NCI-H1092 treated with DMSO at 0.1 percent for 48 hours (cell line): ENCODE measurements around the gene MGA.

Experiments used
- DNase-seq: peaks from one replicate; lab custom pipeline; 2025; lab: John Stamatoyannopoulos, UW

MGA gene

GRCh38 chr15:41658689-41659088, 1.5 kb upstream of the MGA start:
- no peak for DNase-seq

DNA sequence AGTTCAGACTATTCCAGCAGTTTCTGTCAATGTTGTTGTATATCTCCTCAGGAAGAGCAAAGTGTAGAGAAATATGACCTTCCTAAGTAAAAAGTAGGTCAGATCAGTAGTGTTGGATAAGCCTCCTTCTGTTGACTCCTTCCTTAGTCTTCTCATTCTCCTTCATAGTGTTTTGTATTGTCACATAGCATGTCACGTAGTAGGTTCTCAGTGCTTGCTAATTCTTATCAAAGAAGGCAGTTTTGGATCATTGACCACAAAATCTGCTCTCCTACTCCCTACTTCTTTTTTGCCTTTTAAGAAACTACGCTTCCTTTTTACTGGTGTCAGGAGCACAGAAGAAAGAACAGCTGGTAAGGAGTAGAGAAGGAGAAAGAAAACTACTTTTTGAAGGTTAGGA, 1.0 kb upstream of the MGA start:
- no peak for DNase-seq

GRCh38 chr15:41659855-41660234, 360 bp upstream of the MGA start:
- no peak for DNase-seq

- peak; percentile 48 for DNase-seq
Observed at GRCh38 chr15:41661078-41661517, 893 bp downstream of the MGA start.

GRCh38 chr15:41661518-41662225, 1.5 kb downstream of the MGA start:
- DNase-seq, result peak; percentile 62

DNA sequence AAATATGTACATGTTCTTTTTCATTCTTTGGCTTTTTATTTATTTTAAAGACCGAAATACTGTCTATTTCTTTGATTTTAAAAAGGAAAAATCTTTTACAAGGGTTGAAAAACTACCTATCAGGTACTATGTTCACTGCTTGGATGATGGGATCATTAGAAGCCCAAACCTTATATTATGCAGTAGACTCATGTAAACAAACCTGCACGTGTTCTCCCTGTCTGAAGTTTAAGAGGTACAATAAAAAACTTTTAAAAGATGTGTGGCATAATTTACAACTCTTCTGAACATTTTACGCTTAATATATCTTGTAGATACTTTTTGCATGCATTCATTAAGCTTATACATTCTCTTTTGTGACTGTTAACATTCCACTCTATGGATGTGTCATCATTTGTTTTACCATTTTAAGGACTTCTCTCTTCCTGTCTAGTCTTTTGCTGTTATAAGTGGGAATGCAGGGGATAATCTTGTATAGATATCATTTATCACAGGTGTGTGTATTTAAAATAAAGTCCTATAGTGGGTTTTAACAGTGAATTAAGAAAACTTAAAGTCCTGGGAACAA, 6.2 kb downstream of the MGA start:
- DNase-seq, result no peak

DNA sequence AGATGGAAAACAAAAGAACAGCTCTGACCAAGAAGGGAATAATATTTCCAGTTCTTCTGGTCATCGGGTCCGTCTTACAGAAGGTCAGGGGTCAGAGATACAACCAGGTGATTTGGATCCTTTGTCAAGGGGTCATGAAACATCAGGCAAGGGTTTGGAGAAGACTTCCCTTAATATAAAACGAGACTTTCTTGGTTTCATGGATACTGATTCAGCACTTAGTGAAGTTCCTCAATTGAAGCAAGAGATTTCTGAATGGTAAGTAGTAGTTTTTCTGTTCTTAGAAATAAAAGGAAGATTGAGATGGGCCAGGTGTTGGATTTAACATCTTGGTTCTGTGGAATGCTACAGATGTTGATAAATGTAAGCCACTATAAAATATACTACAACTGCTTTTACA, 9.5 kb downstream of the MGA start:
- no peak for DNase-seq

DNA sequence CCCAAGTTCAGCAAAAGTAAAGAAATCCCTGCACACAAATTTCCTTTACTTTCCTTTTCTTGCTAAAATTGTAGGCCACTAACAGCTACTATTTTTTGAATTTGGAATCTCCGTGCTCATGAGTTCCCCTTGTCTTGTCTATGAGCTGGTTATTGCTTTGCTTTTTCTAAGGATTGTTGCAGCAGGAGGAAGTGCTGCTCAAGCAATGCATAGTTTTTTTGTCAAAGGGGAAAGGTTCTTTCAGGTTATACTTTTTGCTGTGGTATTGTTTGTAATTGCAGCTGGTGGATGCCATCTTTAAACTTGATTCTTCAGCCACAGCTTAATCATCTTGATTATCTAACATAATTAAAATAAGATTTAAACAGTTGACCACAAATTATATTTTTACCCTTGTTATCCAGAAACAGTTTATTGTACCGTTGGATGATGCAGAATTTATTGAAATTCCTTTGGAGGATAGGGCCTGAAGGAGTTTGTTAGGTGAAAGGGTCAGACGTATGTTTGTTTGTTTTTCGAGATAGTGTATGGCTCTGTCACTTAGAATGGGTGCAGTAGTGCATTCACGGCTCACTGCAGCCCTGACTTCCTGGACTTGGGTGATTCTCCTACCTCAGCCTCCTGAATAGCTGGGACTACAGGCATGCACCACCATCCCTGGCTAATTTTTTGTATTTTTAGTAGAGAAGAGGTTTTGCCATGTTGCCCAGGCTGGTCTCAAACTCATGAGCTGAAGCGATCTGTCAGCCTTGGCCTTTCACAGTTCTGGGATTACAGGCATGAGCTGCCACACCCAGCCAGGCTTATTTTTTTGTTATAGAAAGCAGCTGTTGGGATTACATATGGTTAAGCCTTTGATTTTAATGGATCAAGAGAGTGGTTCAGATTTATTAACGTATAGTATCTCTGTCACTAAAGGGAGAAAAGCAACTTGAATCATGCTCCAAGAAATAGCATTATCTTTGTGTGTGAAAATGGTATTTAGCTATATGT, 11.7 kb downstream of the MGA start:
- no peak for DNase-seq

GRCh38 chr15:41675337-41675736, 15.1 kb downstream of the MGA start:
- DNase-seq, result no peak

DNA sequence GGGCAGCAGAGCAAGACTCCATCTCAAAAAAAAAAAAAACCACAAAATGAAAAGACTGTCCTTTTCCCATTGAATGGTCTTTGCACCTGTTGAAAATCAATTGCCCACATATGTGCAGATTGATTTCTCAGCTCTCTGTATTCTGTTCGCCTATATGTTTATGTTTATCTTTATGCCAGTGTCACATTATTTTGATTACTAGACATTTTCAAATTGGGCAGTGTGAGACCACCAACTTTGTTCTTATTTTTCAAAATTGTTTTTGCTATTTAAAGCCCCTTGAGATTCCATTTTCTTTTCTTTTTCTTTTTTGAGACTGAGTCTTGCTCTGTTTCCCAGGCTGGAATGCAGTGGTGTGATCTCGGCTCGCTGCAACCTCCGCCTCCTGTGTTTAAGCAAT, 18.5 kb downstream of the MGA start:
- DNase-seq, result no peak

GRCh38 chr15:41683955-41684354, 23.8 kb downstream of the MGA start:
- DNase-seq, result no peak

DNA sequence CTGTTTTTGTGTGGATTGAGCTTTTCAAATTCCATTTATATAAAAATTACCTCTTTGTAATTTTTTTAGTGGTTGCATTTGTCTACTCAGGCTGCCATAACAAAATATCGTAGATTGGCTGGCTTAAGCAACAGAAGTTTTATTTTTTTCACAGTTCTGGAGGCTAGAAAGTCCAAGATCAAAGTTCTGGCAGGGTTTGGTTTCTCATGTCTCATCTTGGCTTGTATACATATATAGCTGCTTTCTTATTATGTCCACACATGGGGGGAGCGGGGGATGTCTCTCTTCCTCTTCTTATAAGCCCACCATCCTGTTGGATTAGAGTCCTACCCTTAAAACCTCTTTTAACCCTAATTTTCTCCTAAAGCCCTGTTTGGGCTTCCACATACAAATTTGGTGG, 28.5 kb downstream of the MGA start:
- DNase-seq, result no peak

DNA sequence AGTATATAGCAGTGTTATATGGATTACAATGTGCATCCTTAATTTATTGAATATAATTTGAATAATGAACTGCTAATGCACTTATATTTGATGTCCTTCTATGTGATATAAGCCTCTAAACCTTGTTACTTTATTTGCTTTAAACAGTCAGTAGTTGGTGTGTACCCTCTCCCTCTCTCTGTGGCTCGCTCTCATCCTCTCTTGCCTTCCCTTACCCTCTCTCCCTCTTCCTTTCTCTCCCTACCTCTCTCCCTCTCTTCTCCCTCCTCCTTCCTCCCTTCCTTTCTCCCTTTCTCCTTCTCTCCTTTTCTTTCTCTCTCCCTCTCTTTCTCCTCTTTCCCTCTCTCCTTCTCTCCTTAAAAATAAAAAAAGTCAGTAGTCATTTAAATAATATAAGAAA, 28.9 kb downstream of the MGA start:
- DNase-seq, result no peak

GRCh38 chr15:41689834-41690233, 29.6 kb downstream of the MGA start:
- no peak for DNase-seq

DNA sequence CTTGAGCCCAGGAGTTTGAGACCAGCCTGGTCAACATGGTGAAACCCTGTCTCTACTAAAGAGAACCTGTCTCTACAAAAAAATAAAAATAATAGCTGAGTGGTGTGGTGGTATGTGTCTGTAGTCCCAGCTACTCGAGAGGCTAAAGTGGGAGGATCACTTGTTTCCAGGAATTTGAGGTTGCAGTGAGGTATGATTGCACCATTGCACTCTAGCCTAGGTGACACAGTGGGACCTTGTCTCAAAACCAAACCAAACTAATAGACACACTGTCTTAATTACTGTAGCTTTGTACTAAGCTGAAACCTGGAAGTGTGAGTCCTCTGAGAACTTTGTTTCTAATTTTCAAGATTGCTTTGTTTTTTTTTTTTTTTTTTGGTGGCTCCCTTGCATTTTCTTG, 30.4 kb downstream of the MGA start:
- no peak for DNase-seq

- DNase-seq, result no peak
Observed at GRCh38 chr15:41691471-41691870, 31.3 kb downstream of the MGA start.

DNA sequence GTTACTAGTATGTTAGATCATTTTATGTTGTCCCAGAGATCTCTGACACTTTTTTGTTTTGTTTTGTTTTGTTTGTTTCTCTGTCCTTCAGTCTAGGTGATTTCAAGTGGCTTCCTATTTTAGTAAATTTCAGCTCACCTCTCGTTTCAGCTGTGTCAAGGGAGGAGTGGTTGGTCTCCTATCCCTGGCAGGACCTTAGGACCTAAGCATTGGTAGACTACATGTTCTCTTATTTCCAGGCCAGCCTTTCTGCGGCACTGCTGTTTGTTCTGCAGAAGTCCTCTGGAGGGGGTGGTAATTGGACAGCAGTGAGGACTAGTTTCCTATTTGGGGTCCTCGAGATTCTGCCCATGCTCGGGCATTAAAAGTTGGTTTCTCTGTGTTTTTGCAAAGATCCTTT, 31.8 kb downstream of the MGA start:
- no peak for DNase-seq

GRCh38 chr15:41693757-41694156, 33.6 kb downstream of the MGA start:
- DNase-seq, result no peak

DNA sequence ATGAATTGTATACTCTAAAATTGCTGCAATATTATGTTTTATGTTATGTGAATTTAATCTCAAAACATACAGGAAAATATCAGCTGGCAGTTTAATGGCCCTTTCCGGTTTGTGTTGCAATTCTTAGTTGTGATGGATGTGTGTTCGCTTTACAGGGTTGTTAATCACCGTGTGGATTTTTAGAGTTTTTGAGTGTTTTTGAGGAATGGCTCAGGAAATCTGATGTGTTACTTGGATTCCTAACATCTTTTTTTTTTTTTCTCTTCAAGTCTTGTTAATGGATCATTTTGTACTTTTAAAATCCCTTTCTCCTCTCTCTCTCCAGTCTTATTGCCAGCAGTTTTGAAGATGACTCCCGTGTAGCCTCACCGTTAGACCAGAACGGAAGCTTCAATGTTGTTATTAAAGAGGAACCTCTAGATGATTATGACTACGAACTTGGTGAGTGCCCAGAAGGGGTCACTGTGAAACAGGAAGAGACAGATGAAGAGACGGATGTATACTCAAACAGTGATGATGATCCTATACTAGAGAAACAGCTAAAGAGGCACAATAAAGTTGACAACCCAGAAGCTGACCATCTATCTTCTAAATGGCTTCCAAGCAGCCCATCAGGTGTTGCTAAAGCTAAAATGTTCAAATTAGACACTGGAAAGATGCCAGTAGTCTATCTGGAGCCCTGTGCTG, 35.7 kb downstream of the MGA start:
- DNase-seq, result no peak

GRCh38 chr15:41698779-41699178, 38.6 kb downstream of the MGA start:
- no peak for DNase-seq

GRCh38 chr15:41703120-41703519, 42.9 kb downstream of the MGA start:
- no peak for DNase-seq

GRCh38 chr15:41713047-41713446, 52.8 kb downstream of the MGA start:
- no peak for DNase-seq
